ENCODE data around the gene SLC25A10. TPM values are rescaled to one million over a fixed set of nuclear protein-coding genes. Genes with fewer than 3 reads are reported as not detected.

The SLC25A10 gene
- polyA plus RNA-seq, 4 donors = 40.3 to 79.1 (median 57.3) TPM

DNA sequence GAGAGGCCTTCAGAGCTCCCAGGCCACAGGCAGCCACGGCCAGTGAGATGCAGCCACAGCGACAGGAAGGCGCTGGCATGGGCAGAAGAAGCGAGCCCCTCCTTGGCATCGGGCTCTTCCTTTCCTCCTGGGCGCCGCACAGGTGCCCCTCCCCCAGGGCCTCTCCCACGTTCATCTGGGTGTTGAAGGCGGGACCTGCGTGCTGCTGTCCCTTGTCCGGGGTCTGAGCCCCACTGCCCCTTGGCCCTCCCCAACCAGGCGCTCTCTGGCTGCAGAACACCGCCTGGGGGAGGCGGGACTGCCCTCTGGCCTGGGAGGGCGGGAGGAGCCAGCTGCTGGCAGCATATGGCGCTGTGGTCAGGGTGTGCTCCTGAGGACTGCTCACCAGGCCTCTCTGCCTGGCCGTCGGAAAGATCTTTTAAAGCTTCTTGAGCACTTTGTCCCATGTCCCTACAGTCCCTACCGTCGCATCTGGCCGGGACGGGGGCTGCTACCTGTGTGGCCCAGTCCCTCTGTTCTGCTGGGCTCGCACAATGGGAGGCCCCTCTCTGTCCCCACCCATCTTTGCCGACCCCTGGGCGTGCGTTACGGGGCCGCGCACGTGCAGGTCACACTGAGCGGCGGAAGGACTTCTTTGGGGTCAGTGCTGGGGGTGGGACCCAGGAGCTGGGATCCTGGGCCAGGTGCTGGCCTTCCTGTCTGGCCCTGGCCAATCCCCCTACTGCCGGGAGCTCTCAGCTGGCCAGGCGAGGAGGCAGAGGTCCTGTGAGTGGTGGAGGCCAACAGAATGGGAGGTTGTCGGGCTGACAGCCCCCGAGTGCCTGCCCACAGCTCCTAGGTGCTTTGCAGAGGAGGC is 1.7 kb downstream of the SLC25A10 start:
- Histone ChIP-seq H3K36me3 (ENCODE audit: control insufficient read depth in 3 of 3, insufficient read depth in 2 of 3, low read depth in 1 of 3, low read length in 3 of 3) (peaks cover 0 to 52% (median 0%) of the 10 kb centered on the region in 3 donors), H3K9me3 (ENCODE audit: control insufficient read depth in 2 of 2, insufficient read depth in 1 of 2, low read depth in 1 of 2, low read length in 1 of 2) (no peaks in the 10 kb centered on the region), H3K27ac (ENCODE audit: low read depth in 1 of 3, low read length in 2 of 3) (peak overlapping the region; percentile 49 to 86 (median 68)), H3K4me3 (ENCODE audit: low read depth in 1 of 3, low read length in 3 of 3) (peak overlapping the region in 2 of 3 donors; percentile 74 to 90), H3K27me3 (ENCODE audit: control insufficient read depth in 3 of 3, insufficient read depth in 3 of 3, low read length in 3 of 3) (peaks cover 0 to 2% (median 0%) of the 10 kb centered on the region in 3 donors), H3K4me1 (ENCODE audit: control insufficient read depth in 3 of 3, insufficient read depth in 2 of 3, low read depth in 1 of 3, low read length in 2 of 3) (peaks cover 4 to 30% (median 5%) of the 10 kb centered on the region in 3 donors)
- WGBS, 3 donors = 29 to 62% (median 51%) methylated on average over 34 to 36 of the region's 36 CpGs
- DNase-seq (peak; percentile 64 to 80), FAIRE-seq (no peak)

DNA sequence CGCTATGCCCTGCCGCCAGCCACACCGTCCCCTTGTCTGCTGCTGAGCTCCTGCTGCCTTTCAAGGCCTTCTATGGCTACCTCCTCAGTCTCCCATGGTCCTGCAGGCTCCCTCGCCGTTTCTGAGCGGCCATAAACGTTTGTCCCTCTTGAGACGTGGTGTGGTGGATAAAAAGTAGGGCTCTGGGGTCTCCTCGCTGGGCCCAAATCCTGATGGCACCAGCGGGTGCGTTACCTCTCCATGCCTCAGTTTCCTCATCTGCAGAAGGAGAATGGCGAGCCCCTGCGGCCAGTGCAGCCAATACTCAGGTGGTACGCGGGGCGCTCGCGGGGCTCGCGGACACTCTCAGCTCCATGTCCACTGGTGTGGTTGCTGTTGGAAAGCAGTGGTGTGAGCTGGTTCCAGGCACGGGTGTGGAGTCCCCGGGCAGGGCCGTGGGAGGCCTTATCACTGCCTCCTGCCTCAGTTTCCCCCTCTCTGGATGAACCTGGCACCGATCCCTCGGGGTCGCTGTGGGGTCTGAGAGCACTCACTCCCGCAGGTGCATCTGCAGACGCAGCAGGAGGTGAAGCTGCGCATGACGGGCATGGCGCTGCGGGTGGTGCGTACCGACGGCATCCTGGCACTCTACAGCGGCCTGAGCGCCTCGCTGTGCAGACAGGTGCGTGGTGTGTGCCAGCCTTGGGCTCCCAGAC is 2.5 kb downstream of the SLC25A10 start:
- Histone ChIP-seq H3K27ac (ENCODE audit: low read depth in 1 of 3, low read length in 2 of 3) (peak overlapping the region in 1 of 3 donors; percentile 49), H3K9me3 (ENCODE audit: control insufficient read depth in 2 of 2, insufficient read depth in 1 of 2, low read depth in 1 of 2, low read length in 1 of 2) (no peaks in the 10 kb centered on the region), H3K36me3 (ENCODE audit: control insufficient read depth in 3 of 3, insufficient read depth in 2 of 3, low read depth in 1 of 3, low read length in 3 of 3) (peaks cover 0 to 52% (median 0%) of the 10 kb centered on the region in 3 donors), H3K4me1 (ENCODE audit: control insufficient read depth in 3 of 3, insufficient read depth in 2 of 3, low read depth in 1 of 3, low read length in 2 of 3) (peaks cover 4 to 30% (median 5%) of the 10 kb centered on the region in 3 donors), H3K4me3 (ENCODE audit: low read depth in 1 of 3, low read length in 3 of 3) (peak overlapping the region in 1 of 3 donors; percentile 74), H3K27me3 (ENCODE audit: control insufficient read depth in 3 of 3, insufficient read depth in 3 of 3, low read length in 3 of 3) (peaks cover 0 to 2% (median 0%) of the 10 kb centered on the region in 3 donors)
- FAIRE-seq = no peak
- WGBS, 3 donors = 89 to 94% (median 94%) methylated on average over 37 to 39 of the region's 39 CpGs
- DNase-seq = no peak

DNA sequence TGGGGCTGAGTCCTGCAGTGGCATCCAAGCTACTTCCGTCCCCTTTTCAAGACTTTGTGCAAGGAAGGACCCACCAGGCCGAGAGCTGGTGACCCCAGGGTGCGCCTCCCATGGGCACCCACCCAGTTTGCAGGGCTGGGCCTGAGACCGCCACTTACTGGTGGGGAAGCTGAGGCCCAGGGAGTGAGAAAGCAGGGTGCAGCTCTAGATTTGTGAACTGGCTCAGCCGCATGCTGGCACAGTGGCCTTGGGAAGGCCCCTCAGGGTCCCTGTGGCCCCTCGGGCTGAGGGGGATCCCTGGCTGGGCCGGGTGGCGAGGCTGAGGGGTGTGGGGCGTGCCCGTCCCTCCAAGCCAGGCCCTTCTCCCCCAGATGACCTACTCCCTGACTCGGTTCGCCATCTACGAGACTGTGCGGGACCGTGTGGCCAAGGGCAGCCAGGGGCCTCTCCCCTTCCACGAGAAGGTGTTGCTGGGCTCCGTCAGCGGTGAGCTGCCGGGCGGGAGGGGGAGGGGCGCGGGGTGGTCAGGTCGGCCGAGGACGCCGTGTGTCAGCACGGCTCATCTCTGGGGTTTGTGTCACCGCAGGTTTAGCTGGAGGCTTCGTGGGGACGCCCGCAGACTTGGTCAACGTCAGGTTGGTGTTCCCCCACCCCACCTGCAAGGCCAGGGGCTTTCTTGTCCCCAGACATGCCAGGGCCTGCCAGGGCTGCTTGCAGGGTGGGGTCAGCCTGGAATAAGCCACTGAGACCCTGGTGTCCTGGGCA is 3.2 kb downstream of the SLC25A10 start:
- H3K4me3 ChIP-seq (ENCODE audit: low read depth in 1 of 3, low read length in 3 of 3) = no peak overlapping the region
- FAIRE-seq (no peak), DNase-seq (no peak)
- H3K4me1 ChIP-seq (ENCODE audit: control insufficient read depth in 3 of 3, insufficient read depth in 2 of 3, low read depth in 1 of 3, low read length in 2 of 3) = peaks cover 2 to 26% (median 4%) of the 10 kb centered on the region in 3 donors
- no peak overlapping the region for H3K27ac ChIP-seq (ENCODE audit: low read depth in 1 of 3, low read length in 2 of 3)
- 92% methylated on average over 22 to 32 of the region's 32 CpGs for WGBS, 3 donors
- peaks cover 0 to 56% (median 0%) of the 10 kb centered on the region in 3 donors for H3K36me3 ChIP-seq (ENCODE audit: control insufficient read depth in 3 of 3, insufficient read depth in 2 of 3, low read depth in 1 of 3, low read length in 3 of 3)
- H3K9me3 ChIP-seq (ENCODE audit: control insufficient read depth in 2 of 2, insufficient read depth in 1 of 2, low read depth in 1 of 2, low read length in 1 of 2) = no peaks in the 10 kb centered on the region
- H3K27me3 ChIP-seq (ENCODE audit: control insufficient read depth in 3 of 3, insufficient read depth in 3 of 3, low read length in 3 of 3) = peaks cover 0 to 2% (median 0%) of the 10 kb centered on the region in 3 donors

DNA sequence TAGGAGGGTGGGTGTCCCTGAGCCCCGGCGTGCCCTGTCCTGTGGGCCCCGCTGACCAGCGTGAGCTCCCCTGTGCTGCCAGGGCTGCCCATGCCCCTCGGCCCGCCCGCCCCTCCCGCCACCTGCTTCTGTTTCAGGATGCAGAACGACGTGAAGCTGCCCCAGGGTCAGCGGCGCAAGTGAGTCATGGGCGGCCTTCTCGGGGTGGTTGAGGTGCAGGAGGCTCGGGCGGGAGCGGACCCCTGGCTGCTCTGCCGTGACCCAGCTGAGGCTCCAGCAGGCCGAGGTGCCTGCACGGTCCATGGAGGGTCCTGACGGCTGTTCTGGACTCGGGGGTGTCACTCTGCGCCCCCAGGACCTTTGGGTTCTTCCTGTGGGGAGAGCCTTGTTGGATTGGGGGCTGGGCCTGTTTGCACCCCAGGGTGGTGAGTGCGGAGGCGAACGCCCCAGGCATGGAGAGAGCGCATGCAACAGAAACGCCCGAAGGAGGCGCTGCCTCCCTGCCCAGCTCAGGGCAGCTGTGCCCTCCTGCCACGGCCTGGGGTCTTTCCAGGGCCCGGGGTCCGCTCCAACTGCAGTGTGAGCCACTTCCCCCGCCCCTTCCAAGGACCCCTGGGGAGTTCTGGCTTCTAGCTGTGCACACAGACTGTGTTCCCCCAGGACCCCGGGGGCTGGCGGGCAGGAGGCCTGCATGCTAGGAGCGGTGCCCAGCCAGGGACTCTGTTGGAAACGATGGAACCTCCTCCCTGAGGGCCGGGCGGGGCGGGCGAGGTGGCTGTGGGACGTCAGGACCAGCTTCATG is 4.0 kb downstream of the SLC25A10 start:
- no peak for DNase-seq
- peaks cover 0 to 64% (median 0%) of the 10 kb centered on the region in 3 donors for H3K36me3 ChIP-seq (ENCODE audit: control insufficient read depth in 3 of 3, insufficient read depth in 2 of 3, low read depth in 1 of 3, low read length in 3 of 3)
- H3K9me3 ChIP-seq (ENCODE audit: control insufficient read depth in 2 of 2, insufficient read depth in 1 of 2, low read depth in 1 of 2, low read length in 1 of 2) = no peaks in the 10 kb centered on the region
- WGBS, 3 donors = 89 to 91% (median 90%) methylated on average over 36 to 43 of the region's 43 CpGs
- no peak overlapping the region for H3K27ac ChIP-seq (ENCODE audit: low read depth in 1 of 3, low read length in 2 of 3)
- H3K4me1 ChIP-seq (ENCODE audit: control insufficient read depth in 3 of 3, insufficient read depth in 2 of 3, low read depth in 1 of 3, low read length in 2 of 3) = peaks cover under 1 to 18% (median 4%) of the 10 kb centered on the region in 3 donors
- no peak overlapping the region for H3K4me3 ChIP-seq (ENCODE audit: low read depth in 1 of 3, low read length in 3 of 3)
- H3K27me3 ChIP-seq (ENCODE audit: control insufficient read depth in 3 of 3, insufficient read depth in 3 of 3, low read length in 3 of 3) = no peaks in the 10 kb centered on the region
- no peak for FAIRE-seq

DNA sequence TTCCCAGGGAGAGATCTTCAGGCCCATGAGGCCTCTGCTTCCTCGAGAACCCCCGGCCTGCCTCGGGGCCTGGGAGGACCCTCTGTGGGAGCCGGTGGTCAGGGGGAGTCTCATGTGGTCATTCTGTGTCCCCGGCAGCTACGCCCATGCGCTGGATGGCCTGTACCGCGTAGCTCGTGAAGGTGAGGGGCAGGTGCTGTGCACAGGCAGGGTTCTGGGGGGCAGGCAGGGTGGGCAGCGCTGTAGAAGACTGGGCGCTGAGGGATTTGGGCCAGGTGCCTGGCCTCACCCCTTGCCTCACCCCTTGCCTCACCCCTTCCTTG is 4.6 kb downstream of the SLC25A10 start:
- Histone ChIP-seq H3K4me1 (ENCODE audit: control insufficient read depth in 3 of 3, insufficient read depth in 2 of 3, low read depth in 1 of 3, low read length in 2 of 3) (peaks cover 0 to 13% (median 2%) of the 10 kb centered on the region in 3 donors), H3K27ac (ENCODE audit: low read depth in 1 of 3, low read length in 2 of 3) (no peak overlapping the region), H3K27me3 (ENCODE audit: control insufficient read depth in 3 of 3, insufficient read depth in 3 of 3, low read length in 3 of 3) (no peaks in the 10 kb centered on the region), H3K36me3 (ENCODE audit: control insufficient read depth in 3 of 3, insufficient read depth in 2 of 3, low read depth in 1 of 3, low read length in 3 of 3) (peaks cover 0 to 65% (median 0%) of the 10 kb centered on the region in 3 donors), H3K4me3 (ENCODE audit: low read depth in 1 of 3, low read length in 3 of 3) (no peak overlapping the region), H3K9me3 (ENCODE audit: control insufficient read depth in 2 of 2, insufficient read depth in 1 of 2, low read depth in 1 of 2, low read length in 1 of 2) (no peaks in the 10 kb centered on the region)
- 93 to 95% (median 95%) methylated on average over 11 to 12 of the region's 12 CpGs for WGBS, 3 donors
- DNase-seq (no peak), FAIRE-seq (no peak)

DNA sequence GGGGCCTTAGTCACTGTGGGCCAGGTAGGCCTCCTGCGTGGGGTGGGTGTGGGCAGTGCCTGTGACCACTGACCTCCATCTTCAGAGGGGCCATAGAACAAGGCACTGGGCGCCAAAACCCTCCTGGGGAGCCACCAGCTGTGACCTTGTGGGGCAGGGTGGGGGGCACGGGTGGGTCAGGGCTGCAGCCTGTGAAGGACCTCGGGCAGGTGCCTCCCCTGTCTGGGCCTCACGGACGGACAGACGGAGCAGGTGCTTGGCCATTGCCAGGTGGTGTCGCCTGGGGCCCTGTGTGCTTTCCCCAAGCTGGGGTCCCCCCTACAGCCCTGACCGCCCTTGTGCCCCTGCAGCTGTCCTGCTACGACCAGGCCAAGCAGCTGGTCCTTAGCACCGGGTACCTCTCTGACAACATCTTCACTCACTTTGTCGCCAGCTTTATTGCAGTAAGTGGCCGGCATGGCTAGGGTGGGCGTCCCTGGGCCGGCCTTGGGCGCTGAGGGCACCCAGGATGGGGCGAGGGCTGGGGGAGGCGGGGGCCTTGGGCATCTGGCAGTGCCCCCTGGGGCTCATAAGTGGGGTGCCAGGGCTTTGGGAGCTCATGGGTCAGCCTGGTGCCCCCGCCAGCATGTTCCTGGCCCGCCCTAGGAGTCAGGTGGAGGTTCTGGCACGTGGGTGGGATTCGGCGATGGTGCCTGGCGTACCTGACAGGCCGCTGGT is 5.1 kb downstream of the SLC25A10 start:
- Histone ChIP-seq H3K27ac (ENCODE audit: low read depth in 1 of 3, low read length in 2 of 3) (no peak overlapping the region), H3K36me3 (ENCODE audit: control insufficient read depth in 3 of 3, insufficient read depth in 2 of 3, low read depth in 1 of 3, low read length in 3 of 3) (peaks cover 0 to 65% (median 0%) of the 10 kb centered on the region in 3 donors), H3K27me3 (ENCODE audit: control insufficient read depth in 3 of 3, insufficient read depth in 3 of 3, low read length in 3 of 3) (no peaks in the 10 kb centered on the region), H3K4me1 (ENCODE audit: control insufficient read depth in 3 of 3, insufficient read depth in 2 of 3, low read depth in 1 of 3, low read length in 2 of 3) (peaks cover 2 to 13% (median 2%) of the 10 kb centered on the region in 3 donors), H3K9me3 (ENCODE audit: control insufficient read depth in 2 of 2, insufficient read depth in 1 of 2, low read depth in 1 of 2, low read length in 1 of 2) (no peaks in the 10 kb centered on the region), H3K4me3 (ENCODE audit: low read depth in 1 of 3, low read length in 3 of 3) (no peak overlapping the region)
- 95 to 96% (median 96%) methylated on average over 24 to 25 of the region's 25 CpGs for WGBS, 3 donors
- FAIRE-seq (no peak), DNase-seq (no peak)

DNA sequence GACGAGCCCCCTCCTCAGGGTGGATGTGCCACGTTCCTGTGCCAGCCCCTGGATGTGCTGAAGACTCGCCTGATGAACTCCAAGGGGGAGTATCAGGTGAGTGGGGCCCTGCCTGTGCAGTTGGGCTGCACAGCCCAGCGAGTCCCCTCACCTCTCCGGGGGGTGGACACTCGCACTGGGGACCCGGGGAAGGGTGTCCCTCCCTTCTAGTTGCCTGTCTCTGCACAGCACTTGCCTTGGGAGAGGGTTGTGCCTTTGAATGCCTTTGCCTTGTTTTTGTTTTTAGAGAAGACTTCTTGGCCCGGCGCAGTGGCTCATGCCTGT is 5.6 kb downstream of the SLC25A10 start:
- Histone ChIP-seq H3K4me1 (ENCODE audit: control insufficient read depth in 3 of 3, insufficient read depth in 2 of 3, low read depth in 1 of 3, low read length in 2 of 3) (peaks cover 1 to 17% (median 2%) of the 10 kb centered on the region in 3 donors), H3K9me3 (ENCODE audit: control insufficient read depth in 2 of 2, insufficient read depth in 1 of 2, low read depth in 1 of 2, low read length in 1 of 2) (no peaks in the 10 kb centered on the region), H3K4me3 (ENCODE audit: low read depth in 1 of 3, low read length in 3 of 3) (no peak overlapping the region), H3K27me3 (ENCODE audit: control insufficient read depth in 3 of 3, insufficient read depth in 3 of 3, low read length in 3 of 3) (no peaks in the 10 kb centered on the region), H3K36me3 (ENCODE audit: control insufficient read depth in 3 of 3, insufficient read depth in 2 of 3, low read depth in 1 of 3, low read length in 3 of 3) (peaks cover 0 to 65% (median 0%) of the 10 kb centered on the region in 3 donors), H3K27ac (ENCODE audit: low read depth in 1 of 3, low read length in 2 of 3) (no peak overlapping the region)
- no peak for DNase-seq
- FAIRE-seq = no peak
- 94 to 96% (median 95%) methylated on average over 9 of the region's 9 CpGs for WGBS, 3 donors

All from small intestine (tissue), 7 donors.